Daoy (cell line): ENCODE data around the gene PTPN21. TPM values are rescaled to one million over a fixed set of nuclear protein-coding genes. Genes with fewer than 3 reads are reported as not detected.
"Not testable (repeated sequence)": the region's sequence is repeated elsewhere in the genome, so short reads cannot be mapped to it uniquely, and the experiment has no call there.

Source experiments
- DNase-seq: peaks from one replicate; pipeline ENCODE4 v3.0.0-alpha.2; 2015; ENCODE audit warnings: low read depth
- total RNA-seq: library from RNA; depleted of rRNA; stranded (reverse); fragments of >200 nt; shearing (Covaris generic); gene quantifications from 2 replicates; pipeline ENCODE4 v1.2.3, GENCODE V29; 2014

The PTPN21 gene
- total RNA-seq, 1 experiment from 2014 or later = 7.7 TPM

DNA sequence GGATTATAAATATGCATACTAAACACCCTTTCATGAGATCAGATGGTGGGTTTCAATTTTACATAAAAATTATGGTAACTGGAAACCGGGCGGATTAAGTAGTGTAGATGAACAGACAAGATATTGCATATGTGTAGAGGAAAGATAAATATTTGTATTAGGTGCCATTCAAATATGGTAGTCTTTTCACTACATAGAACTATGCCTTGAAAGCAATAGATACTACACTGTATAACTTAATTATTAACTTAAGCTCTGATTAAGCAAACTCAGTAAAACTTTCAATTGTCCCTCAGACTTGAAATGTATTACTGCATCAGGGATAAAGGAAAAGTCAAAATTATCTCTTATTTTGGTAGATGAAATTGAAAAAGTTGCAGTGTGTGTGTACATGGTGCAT is 1.9 kb downstream of the PTPN21 start:
- no peak for DNase-seq

GRCh38 chr14:88551980-88552431 is 2.8 kb downstream of the PTPN21 start:
- peak; percentile 19 for DNase-seq

DNA sequence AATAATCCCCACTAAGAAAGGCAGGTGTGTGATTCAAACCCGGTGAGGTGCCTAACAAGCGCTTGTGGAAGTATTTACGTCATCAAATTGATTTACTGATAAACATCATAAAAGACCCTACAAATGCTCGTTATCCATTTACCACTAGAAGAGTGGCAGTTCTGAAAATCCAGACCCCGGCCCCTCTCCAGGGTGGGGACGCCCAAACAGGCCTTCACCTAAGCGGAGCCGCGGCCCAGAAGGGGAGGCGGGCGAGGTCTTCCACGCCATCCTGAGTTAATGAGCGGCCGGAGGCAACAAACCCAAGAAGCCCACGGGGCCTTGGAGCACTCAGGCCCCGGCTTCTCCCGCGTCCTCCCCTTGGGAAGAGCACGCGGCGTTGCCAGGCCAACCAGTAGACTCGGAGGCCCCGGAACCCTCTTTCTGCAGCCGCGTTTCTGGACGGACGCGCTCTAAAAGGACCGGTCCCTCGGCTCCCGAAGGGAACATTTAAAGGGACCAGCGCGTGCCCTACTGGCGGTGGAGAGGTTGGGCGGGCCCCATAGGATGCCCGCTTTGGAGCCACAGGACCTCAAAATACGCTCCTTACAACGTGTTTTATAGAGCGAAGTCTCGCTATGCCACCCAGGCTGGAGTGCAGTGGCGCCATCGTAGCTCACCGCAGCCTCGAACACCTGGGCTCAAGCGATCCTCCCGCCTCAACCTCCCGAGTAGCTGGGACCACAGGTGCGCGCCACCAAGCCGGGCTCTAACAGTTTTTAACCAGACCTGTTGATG is 3.5 kb downstream of the PTPN21 start:
- peak; percentile 76 for DNase-seq

DNA sequence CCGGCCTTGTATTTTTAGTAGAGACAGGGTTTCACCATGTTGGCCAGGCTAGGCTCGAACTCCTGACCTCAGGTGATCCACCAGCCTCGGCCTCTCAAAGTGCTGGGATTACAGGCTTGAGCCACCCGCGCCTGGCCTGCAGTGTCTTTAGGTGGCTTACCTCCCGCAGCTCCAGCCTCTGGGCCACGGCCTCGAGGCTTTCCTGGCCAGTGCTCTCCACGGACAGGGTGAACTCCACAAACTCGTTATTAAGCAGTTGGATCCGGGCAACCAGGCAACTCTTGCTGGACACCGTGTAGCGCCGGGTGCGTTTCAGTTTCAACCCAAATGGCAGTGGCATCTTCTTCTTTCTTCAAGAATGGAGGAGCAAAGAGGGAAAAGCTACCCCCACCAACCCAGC is 4.7 kb downstream of the PTPN21 start:
- DNase-seq = no peak

DNA sequence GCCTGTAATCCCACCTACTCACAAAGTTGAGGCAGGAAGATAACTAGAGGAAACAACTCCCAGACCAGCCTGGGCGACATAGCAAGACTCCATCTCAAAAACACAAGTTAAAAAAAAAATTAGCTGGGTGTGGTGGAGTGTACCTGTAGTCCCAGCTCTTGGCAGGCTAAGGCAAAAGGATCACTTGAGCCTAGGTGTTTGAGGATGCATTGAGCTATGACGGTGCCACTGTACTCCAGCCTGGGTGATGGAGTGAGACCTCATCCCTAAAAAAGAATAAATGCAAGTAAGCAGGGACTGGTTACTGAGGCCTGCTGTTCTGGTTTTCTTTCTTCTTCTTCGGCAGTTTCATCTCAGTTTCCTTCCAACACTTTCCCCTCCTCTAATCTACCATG is 7.4 kb downstream of the PTPN21 start:
- no peak for DNase-seq

DNA sequence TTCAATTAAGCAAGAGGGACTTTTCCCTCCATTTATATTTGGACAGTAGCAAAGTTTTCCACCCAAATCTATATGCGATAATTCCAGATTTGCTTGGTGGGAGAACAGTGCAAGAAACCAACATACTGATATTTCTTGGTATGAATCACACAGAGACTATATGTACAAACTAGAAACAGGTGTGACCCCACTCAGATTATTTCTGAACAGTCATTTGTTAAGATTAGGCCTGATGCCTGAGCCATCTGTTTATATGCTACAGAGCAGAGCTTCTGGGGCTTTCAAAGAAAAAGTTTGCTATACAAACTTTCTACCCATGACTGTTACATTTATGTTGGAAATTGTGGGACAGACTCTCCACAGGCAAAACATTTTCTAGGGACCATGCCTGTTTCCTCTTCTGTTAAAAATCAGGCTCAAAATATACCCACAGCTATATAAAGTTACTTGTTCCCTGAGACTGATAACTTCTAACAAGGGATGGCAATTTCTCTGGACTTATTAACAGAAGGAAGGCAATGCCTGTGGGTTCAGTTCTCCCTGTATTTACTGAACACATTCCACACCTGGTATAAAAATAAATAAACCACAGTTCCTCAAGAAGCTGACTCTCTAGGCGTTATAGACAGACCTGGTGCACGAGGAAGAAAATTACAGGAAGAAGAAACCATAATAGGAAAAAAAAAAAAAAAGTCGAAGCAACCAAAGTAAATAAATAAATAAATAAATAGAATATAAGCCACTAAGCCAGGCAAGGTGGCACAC is 8.0 kb downstream of the PTPN21 start:
- DNase-seq = no peak

GRCh38 chr14:88545256-88545655 is 9.6 kb downstream of the PTPN21 start:
- no peak for DNase-seq

DNA sequence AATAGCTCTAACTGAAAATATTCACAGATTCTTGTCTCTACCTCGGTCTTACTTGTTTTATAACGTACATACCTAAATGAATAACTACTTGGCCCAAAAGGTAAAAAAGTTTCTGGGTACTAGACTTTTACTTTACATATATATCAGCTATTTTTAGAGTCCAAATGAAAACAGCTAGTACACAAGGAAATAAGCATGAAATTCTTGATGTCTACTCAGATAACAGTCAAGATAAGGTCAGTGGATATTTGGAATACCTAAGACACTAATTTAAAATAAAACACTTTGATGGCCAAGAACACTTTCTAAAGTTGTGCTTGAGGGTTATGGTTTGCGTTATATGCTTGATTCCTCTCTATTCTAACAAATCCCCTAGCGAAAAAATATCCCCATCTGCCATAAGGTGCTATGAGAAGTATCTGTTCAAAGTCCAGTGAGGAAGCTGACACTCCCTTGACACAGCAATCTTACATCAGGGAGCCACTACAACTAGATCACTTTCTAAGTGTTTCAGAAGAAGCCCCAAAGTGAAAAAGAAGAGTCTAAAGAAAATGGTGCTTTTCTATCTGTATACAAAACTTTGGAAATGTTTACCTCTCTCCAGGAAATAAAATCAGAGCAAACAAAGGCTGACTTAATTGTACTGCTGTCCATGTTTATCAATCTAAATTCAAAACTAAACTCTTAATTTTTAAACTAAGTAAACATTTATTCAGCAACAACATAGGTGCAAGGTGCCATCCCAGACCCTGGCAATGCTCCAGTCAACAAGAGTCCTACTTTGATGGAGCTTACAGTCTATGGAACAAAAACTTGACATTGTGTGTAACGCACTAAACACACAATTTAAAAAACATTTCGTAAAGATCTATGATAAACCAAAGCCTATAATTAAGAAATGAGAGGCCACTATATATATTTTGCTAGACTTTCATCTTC is 11.7 kb downstream of the PTPN21 start:
- DNase-seq = no peak

DNA sequence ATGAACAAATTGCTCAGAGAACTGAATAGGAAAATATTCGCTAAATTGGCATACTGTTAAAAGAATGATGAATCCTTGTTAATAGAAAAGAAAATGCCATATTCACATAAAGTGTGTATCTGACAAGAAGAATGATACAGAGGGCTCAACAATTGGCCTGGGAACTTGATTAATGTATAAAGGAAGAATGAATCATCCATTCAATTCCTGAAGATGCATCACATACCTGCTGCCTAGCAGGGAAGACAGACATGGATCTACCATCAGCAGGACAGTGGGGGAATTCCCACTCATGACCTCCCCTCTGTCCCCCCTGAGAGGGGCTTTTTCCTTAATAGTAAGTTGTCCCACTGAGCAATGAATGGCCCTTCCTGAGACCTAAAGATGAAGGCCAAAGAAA is 13.5 kb downstream of the PTPN21 start:
- DNase-seq = no peak

- DNase-seq = no peak
These were observed 19.0 kb downstream of the PTPN21 start for GRCh38 chr14:88535813-88536212.

GRCh38 chr14:88535149-88535548 is 19.7 kb downstream of the PTPN21 start:
- DNase-seq = no peak

DNA sequence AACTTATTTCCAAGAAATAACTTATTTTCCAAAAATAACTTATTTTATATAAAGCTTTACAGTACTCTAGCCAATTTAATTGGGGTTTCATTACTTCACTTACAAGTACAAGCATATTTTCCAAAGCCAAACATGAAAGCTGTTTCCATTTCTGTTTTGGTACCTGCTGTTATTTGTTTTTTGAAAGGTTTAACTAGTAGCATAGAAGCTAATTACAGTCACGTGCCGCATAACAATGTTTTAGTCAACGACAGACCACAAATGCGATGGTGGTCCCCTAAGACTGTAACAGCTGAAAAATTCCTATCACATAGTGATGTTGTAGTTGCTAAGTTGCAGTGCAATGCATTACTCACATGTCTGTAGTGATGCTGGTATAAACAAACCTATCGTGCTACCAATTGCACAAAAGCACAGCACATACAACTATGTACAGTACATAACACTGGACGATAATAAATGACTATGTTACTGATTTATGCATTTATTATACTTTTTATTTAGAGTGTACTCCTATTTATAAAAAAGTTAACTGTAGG is 21.7 kb downstream of the PTPN21 start:
- no peak for DNase-seq

GRCh38 chr14:88529889-88530288 is 24.9 kb downstream of the PTPN21 start:
- DNase-seq = not testable (repeated sequence)

DNA sequence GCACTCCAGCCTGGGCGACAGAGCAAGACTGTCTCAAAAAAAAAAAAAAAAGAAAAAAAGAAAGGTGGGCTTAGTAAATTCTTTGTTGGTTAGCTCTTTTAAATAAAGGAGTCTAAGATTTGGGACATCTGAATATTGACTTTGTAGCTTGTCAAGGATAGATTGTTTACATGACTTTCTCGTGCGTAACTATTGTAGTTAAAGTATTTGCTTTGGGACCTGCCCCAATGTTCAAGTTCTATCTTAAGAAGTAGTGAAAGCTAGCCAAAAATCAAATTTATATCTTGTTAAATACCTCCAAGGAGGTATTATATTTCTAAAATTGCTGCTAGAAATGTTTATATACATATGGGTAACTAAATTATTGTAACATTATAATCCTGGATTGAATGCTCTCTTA is 32.4 kb downstream of the PTPN21 start:
- no peak for DNase-seq

DNA sequence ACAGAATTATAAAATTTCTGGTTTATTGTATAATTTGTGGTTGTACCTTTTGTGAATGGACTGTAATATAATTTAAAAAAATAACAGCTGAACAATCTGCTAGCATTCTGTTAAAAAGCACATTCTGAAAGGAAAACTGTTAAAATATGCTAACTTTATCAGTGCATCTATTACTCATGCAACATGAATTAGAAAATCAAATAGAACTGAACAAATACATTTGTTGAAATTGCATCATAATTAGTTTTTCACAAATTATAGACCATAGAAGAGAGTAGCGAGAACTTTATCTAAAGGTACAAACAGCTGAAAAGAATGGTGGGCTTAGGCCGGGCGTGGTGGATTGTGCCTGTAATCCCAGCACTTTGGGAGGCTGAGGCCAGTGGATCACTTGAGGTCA is 33.0 kb downstream of the PTPN21 start:
- no peak for DNase-seq

- no peak for DNase-seq
These were observed 34.9 kb downstream of the PTPN21 start for GRCh38 chr14:88519907-88520306.

- peak; percentile 25 for DNase-seq
These were observed 36.0 kb downstream of the PTPN21 start for GRCh38 chr14:88518592-88519512.

DNA sequence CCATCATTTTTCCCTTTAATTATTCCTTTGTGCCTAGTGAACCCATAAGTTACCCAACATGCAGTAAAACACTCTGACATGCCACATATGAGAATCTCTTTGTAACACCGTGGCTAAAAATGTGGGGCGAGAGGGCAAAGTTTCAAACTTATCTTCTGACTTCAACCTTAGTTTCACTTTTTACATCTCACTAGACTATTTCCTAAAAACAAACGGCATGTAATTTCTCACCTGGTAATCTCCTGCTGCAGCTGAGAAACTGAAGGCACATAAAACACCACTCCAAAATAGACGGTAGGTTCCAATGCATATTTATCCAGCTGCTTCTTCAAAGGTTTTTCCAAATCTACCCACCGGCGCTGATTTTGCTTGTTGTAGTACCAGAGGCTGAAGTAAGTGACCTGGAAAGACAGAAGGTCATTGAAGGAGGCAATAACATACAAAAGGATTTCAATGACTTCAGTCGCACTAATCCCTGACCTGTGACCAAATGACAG is 37.9 kb downstream of the PTPN21 start:
- DNase-seq = no peak

GRCh38 chr14:88515499-88516221 is 39.1 kb downstream of the PTPN21 start:
- no peak for DNase-seq

DNA sequence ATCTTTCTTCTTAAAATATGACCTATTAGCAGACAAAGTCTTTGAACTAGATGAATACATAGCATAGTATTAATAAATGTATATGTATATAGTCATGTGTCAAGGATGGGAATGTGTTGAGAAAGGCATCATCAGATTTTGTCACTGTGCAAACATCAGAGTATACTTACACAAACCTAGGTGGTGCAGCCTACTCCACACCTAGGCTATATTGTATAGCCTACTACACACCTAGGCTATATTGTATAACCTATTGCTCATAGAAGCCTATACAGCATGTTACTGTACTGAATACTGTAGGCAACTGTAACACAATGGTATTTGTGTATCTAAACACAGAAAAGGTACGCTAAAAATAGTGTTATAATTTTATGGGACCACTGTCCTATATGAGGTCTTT is 47.6 kb downstream of the PTPN21 start:
- no peak for DNase-seq
